HG03575 (cell line): ENCODE results near the gene BCO2.

Experiments used
- ATAC-seq: cut with Tn5 transposase; IDR thresholded peaks from one replicate; pipeline ENCODE4 v1.9.1; 2021; ENCODE audit not compliant: unreplicated experiment, insufficient number of reproducible peaks, low FRiP score; ENCODE audit errors: extremely low read depth

BCO2 gene

GRCh38 chr11:112229746-112230433 lies 54.6 kb downstream of the BCO2 start:
- ATAC-seq = no peak

GRCh38 chr11:112231952-112232351 lies 56.6 kb downstream of the BCO2 start:
- no peak for ATAC-seq

DNA sequence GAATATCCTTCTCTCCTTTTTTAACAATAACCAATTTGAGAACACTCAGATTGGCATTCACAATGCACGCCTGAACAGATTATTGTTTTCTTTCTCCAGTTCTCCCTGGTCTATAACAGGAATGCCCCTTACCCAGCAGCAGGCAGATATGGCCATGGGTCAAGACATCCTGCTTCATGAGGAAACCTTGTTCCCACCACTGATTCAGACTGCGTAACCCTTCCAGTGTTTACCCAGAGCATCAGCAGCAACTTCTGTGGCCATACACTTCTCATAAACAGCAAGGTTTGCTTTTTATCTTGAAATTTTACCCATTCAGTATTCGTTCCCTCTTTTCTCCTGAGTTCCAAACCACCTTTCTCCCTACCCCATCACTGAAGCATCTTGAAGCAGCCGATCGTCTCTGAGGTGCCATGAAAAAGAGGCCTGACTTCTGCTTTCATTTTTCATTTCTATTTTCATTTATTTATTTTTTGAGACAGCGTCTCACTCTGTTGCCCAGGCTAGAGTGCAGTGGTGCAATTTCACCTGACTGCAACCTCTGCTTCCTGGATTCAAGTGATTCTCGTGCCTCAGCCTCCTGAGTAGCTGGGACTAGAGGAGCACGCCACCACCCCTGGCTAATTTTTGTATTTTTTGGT lies 60.6 kb downstream of the BCO2 start:
- ATAC-seq = peak; percentile 55

DNA sequence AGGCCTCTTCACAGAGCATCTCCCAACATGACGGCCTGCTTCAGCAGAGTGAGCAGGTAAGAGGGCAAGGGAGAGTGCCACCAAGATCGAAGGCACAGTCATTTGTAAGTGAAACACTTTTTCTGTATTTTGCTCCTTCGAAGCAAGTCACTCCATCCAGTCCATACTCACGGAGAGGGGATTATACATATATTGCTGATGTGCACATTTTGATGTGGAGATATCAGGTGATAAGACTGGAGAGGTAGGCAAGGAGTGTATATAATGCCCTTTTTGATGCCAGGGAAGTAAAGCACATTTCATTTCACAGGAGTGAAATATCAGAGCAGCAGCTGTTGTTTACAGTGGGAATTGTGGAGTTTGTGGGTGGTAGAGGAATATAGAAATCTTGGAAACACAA lies 62.1 kb downstream of the BCO2 start:
- no peak for ATAC-seq

DNA sequence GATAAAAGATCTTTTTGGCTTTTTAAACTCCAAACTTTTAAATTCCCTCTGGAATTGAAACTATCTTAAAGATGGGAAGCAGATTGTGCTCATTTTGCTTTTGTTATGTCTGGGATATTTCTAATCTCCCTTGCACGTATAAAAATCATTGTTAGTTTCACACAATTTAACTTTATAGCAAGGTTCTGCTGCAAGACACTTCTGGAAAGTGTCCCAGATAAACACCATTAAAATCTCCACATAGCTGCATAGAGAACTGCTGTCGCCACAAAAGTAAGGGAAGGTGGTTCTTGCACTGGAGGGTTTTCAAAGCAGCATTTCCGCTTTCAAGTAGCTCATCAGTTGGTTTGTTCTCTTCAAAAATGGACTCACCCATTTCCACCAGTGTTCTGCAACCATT lies 62.7 kb downstream of the BCO2 start:
- no peak for ATAC-seq

DNA sequence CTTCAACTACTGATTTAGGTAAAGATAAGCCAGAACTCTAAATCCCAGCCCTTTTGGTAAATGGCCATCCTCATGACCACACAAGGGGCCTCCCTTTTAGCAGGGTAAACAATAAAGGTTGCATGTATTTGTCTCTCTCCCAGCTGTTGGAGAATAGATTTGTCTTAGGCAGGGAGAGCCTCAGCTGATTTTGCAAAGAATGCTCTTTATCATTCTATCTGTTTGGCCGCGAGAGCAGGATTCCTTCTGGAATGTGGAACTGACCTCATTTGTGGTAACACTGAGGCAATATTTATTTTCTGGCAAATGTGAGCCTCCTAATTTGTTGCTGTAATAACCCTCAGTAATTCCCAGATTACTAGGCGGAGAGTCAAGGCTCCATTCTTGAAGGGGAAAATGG lies 66.2 kb downstream of the BCO2 start:
- no peak for ATAC-seq

DNA sequence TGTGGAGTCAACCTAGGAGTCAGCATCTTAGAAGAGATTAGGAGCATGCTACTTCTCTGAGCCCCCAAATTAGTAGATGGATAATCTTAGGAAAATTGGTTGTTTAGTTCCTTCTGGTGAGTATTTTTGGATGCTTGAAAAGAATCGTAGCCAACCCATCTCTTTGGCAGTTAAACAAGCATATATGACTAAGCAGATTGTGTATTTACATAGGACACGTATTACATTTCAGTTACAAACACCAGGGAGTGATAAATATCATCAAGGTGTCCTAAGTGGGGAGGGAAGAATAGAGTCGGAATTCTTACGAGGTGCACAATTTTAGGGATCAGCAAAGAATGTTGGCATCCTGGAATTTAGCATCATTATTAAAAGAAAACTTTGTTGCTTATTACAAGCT lies 71.9 kb downstream of the BCO2 start:
- ATAC-seq = no peak

GRCh38 chr11:112248201-112248600 lies 72.9 kb downstream of the BCO2 start:
- ATAC-seq = no peak

GRCh38 chr11:112249871-112250610 lies 74.7 kb downstream of the BCO2 start:
- ATAC-seq = no peak

DNA sequence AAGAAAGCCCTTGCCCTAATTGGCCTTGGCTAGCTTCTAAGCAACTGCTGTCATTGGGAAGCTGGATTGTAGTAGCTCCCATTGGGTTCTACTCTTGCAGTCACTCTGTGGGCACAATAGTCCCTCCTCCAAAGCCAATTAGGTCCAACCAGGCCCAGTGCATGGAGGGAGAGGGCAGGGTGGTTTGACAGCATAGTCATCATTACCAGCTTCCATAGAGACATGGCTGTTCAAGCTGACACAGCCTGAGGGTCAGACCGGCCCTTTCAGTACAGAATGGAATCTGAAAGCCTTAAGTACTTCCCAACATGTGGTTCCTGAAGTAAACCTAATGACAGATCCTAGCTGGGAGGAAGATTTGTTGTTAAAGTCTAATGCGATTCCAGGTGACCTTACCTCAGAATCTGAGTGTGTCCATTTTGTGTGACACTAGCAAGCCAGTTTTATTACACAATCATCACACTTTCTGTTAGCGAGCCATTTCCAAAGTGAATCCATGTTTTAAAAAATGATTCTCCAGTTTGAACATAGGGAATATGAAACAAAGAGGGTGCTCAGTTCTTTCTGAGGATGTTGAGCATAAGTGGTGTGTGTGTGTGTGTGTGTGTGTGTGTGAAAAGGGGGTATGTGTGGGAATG lies 78.4 kb downstream of the BCO2 start:
- ATAC-seq = no peak

DNA sequence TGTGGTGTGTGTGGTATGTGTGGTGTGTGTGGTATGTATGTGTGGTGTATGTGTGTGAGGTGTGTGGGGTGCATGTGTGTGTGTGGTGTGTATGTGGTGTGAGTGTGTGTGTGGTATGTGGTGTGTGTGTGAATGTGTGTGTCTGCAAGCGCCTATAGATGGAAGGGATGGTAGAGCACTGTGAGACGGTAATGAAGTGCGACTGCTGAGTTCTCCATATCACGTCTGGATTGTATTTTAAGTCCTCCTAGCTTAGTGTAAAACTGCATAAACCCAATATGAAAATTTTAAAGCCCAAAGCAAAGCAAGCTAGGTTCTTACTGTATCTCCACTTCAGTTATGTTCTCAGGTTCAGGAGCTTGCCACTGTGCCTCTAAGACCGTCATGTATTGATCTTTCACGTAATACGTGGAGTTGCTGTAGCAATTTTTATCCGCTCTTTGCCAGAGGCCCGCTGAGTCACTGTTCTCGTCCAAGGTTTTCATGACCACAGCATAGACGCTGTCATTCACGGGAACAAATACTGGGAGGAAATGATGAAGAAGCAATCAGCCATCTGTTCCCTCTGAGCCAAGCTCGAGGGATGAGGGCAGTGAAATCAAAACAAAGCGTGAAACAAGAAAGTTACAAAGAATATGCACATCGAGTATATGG lies 79.9 kb downstream of the BCO2 start:
- no peak for ATAC-seq

GRCh38 chr11:112260490-112260889 lies 85.2 kb downstream of the BCO2 start, which contains the start of gene PLET1:
Gene PLET1 (minus strand): TSS chr11:112260860. CDS start chr11:112260589, 271 bp downstream.
- ATAC-seq = no peak

DNA sequence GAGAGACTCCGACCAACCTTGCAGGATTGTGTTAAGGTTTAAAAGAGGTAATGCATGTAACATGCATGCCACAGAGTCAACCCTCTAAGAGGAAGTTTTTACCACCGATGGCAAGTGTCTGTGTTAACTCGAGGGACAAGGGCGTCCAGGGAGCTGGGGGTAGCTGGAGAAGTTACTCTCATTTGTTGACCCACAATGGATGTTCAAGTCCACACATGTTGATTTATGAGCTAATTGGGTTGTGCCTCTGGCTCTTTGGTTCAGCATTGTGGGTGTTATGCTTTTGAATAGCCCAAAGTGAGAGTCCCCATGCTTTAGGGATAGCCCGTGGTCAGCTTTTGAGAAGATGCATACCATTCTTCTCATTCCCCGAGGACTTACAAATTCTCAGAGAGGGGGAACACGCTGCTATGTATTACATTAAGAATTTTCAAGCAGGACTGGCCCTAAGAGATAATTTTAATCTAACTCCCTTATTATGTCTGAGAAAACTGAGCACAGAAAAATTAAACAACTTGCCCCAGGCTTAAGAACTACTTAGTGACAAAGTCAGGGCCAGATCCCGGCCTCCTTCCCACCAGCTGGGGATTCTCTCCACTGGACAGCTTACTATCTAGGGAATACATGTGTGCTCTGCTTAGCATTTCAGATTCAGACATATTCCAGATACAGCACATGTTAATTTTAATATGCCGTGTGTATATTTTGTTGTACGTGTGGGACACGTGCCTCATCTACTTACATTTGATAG lies 90.5 kb downstream of the BCO2 start:
- ATAC-seq = no peak

DNA sequence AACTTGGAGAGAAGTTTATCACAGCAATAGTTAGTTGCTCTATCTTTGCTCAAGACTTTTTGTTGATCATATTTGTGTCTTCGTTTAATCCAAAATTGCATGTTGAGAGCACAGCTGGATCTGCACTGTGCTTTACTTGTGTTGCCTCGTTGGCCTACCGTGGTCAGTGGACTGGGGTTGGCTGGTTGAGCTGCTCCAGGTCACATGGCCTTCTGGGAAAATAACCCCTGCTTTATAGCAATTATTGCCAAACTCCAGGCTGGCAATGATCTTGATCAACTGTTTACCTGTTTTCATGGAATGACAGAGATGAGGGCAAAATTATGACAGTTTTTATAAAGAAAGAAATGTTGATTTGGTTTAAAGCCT lies 91.1 kb downstream of the BCO2 start:
- no peak for ATAC-seq

DNA sequence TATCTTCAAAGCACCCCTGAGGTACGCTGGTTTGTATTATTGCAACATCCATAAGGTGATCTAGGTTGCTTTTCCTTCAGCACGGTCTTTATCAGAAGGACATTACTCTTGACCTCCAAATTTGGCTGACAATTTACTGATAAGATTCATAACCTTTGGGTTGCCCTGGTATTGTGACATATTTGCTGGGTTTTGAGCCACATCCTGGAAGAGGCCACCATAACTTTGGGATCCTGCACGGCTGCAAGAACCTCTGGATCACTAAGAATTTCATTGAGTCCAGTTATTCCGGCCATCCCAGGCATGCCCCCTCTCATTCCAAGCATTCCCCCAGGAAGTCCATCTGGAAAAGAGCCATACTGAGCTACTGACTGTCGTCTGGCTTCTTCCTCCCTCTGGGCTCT lies 91.9 kb downstream of the BCO2 start:
- no peak for ATAC-seq

DNA sequence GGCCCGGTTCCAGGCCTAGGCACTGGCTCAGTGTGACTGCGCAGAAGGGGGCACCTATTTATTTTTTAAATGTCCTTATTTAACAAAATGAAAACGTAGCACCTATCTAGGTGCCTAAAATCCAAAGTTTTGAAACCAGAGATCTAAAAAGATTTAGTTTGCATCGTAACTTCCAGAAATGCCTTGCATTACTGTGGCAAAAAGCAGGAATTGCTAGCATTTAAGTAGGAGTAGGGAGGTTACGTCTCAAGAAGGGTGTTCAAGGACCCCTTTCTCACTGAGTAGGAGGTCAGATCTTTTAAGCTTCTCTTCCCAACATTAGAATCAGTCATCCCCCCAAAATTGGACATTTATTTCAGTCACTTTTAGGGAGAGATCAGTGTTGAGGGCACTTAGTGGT lies 93.1 kb downstream of the BCO2 start:
- no peak for ATAC-seq
